ENCODE measurements around the gene KIAA0825.

Gene KIAA0825

DNA sequence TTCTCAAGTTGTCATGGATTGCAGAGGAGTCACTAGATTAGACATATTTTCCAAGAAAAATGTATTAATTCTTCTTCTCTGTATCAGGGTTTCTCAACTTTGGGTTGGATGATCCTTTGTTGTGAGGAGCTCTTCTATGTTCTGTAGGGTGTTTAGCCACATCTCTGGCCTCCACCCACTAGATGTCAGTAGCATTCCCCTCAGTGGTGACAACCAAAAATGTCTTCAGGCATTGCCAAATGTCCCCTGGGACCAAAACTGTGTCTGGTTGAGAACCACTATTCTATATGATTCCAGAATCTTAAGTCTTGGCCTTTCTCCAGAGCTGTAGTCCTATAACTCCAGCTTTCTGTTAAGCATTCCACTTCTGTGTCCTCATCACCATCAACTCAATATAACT, 220.9 kb downstream of the KIAA0825 start:
- DNase-seq (ENCODE audit: low read depth) = no peak
- no peak overlapping the region for H3K4me3 ChIP-seq (ENCODE audit: low read depth, low read length)
- TF ChIP-seq, protein P1, sequence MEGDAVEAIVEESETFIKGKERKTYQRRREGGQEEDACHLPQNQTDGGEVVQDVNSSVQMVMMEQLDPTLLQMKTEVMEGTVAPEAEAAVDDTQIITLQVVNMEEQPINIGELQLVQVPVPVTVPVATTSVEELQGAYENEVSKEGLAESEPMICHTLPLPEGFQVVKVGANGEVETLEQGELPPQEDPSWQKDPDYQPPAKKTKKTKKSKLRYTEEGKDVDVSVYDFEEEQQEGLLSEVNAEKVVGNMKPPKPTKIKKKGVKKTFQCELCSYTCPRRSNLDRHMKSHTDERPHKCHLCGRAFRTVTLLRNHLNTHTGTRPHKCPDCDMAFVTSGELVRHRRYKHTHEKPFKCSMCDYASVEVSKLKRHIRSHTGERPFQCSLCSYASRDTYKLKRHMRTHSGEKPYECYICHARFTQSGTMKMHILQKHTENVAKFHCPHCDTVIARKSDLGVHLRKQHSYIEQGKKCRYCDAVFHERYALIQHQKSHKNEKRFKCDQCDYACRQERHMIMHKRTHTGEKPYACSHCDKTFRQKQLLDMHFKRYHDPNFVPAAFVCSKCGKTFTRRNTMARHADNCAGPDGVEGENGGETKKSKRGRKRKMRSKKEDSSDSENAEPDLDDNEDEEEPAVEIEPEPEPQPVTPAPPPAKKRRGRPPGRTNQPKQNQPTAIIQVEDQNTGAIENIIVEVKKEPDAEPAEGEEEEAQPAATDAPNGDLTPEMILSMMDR (IDR thresholded peaks at IDR 0.05; ENCODE audit: low read depth, low read length, missing control alignments) = no peak
- in situ Hi-C loops (cut with HindIII; ENCODE audit: low sequenced_read_pairs) = no loop called here

DNA sequence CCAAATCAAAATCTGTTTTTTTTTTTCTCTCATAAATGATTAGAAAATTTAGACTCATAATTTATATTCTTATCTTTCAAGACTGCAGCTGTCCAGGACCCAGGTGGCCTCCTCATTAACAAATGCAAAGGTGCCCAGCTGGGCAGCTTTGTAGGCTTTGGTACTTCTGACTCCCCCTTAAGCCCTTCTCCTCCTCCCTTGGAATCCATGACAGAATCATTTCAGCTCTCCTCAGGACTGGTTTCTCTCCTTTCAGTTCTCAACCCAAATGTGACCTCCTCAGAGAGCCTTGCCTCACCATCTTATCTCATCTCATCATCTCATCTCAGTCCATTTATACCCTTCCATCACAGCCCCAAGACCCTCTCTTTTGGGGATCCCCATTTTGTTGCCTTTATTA, 221.7 kb downstream of the KIAA0825 start:
- TF ChIP-seq, protein P1 (IDR thresholded peaks at IDR 0.05; ENCODE audit: low read depth, low read length, missing control alignments) = no peak
- in situ Hi-C loops (cut with HindIII; ENCODE audit: low sequenced_read_pairs) = no loop called here
- no peak for DNase-seq (ENCODE audit: low read depth)
- H3K4me3 ChIP-seq (ENCODE audit: low read depth, low read length) = no peak overlapping the region

DNA sequence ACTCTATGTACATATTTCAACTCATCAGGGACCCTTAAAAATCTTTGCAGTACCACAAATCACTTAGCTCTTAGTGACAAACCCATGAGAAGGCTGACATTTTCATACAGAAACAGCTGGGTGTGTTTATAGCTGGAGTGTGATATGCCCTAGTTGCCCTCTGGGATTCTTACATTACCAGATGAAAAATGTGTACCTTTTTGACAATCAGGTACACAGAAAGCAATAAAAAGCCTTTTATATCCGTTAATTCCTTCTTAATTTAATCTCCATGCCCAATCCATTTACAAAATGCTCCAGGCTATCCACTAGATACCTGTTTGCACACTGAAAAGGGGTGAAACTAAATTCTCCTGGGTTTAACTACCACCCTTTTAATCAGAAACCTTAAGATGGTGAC, 222.9 kb downstream of the KIAA0825 start:
- in situ Hi-C loops (cut with HindIII; ENCODE audit: low sequenced_read_pairs) = no loop called here
- TF ChIP-seq, protein P1 (IDR thresholded peaks at IDR 0.05; ENCODE audit: low read depth, low read length, missing control alignments) = no peak
- DNase-seq (ENCODE audit: low read depth) = no peak
- H3K4me3 ChIP-seq (ENCODE audit: low read depth, low read length) = no peak overlapping the region

DNA sequence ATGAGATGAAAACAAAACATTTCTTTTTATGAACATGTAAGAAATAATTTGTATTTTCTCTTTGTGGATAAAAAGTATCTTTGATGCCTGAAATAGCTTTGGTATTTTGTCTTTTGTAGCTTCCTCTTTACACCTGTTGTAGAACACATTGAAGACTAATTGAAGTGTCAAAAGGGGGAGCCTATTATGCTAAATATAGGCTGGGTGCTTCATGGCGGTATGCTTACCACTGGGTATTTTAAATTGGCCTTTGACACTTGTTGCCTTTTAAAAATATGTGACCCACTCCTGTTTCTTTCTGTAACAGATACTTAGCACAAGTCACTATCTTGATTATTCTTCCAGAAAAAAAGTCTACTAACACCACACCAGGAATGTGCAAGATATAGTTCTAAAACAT, 226.4 kb downstream of the KIAA0825 start:
- in situ Hi-C loops (cut with HindIII; ENCODE audit: low sequenced_read_pairs) = no loop called here
- H3K4me3 ChIP-seq (ENCODE audit: low read depth, low read length) = no peak overlapping the region
- TF ChIP-seq, protein P1 (IDR thresholded peaks at IDR 0.05; ENCODE audit: low read depth, low read length, missing control alignments) = no peak
- DNase-seq (ENCODE audit: low read depth) = no peak

DNA sequence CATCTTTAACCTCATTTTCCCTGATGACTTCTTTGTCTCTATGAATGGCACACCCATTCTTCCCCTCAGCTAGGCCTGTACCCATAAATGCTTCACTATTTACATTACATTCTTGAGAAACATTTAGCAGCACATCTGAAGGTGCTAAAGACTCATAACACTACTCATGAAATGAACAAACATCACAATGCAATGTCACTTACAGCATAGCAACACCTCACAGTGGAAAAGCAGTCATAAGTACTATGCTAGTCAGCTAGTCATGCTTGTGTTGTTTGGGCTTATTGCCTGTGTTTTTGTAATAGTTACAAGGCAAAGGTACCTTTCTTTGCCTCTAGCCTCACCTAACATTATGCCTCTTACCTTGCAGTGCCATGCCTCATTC, 228.9 kb downstream of the KIAA0825 start:
- DNase-seq (ENCODE audit: low read depth) = no peak
- H3K4me3 ChIP-seq (ENCODE audit: low read depth, low read length) = no peak overlapping the region
- in situ Hi-C loops (cut with HindIII; ENCODE audit: low sequenced_read_pairs) = no loop called here
- TF ChIP-seq, protein P1 (IDR thresholded peaks at IDR 0.05; ENCODE audit: low read depth, low read length, missing control alignments) = no peak

DNA sequence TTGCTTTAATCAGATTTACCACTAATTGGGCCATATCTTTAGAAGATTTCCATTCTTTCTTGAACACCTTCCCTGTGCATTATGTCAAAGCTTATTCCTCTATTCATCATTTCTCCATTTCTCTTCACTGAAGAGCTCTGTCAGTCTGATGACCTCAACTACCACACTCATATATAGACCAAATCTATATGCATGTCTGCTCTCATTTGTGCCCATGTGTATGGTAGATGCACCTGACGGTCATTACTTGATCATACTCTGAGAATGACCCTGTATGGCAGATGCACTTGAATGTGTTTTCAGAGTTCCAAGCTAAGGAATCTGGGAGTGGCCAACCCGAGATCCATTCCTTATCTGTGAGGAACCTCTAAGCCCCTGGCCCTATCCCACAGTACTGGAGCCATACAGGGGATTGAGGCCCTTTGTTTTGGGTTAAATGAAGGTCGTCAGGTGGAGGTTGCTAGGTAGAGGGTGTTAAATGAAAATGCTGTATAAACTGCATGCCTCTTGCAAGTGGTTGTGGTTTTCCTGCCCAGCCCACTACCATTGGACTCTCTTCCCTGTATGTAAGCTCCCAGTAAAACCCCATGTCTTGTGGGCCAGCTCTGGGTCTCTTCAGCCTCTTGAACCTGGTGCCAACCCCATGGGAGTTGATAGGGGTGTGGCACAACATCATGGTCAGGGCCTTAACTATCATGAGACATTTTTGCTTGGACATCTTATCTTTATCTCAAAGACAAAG, 229.5 kb downstream of the KIAA0825 start:
- TF ChIP-seq, protein P1 (IDR thresholded peaks at IDR 0.05; ENCODE audit: low read depth, low read length, missing control alignments) = no peak
- no peak overlapping the region for H3K4me3 ChIP-seq (ENCODE audit: low read depth, low read length)
- DNase-seq (ENCODE audit: low read depth) = no peak
- in situ Hi-C loops (cut with HindIII; ENCODE audit: low sequenced_read_pairs) = no loop called here
